ENCODE results near the gene FBRSL1.
A peak's percentile ranks its signal among the peaks of the same experiment; 100 is the strongest.
"Not testable (repeated sequence)": the region's sequence is repeated elsewhere in the genome, so short reads cannot be mapped to it uniquely, and the experiment has no call there.

The FBRSL1 gene

DNA sequence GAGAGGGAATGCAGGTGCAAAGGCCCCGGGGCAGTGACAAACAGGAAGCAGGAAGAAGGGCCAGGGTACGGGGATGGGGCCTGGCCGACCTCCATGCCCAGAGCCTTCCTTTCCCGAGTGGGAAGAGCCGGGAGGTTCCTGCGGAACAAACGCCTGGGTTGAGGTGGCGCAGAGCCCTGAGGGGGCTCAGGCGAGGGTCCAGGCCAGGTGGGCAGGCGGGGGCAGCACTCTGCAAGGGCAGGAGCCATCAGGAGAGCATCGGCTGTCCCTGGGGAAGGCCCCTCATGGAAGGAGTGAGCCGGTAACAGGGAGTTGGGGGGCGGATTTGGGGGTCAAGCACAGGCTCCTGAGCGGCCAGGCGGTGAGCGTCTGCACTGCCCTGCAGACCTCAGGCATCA, 18.1 kb upstream of the FBRSL1 start:
- DNase-seq = no peak

DNA sequence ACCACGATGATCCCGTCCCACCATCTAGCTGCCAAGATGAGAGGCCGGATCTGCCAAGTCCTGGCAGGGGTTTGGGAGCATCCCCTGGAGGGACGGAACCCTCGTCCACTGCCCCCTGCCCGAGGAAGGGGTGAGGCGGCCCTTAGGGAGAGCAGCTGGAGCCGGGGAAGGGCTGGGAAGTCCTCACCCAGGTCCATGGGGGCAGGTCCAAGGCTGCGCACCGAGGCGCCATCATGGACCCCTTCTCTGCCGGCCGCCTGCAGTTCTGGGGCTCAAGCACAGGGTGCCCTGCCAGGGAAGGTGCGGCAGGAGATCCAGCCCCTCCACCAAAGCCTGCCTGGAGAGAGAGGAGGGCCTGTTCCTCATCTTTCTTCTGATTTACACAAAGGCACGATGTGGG, 17.6 kb upstream of the FBRSL1 start:
- no peak for DNase-seq

DNA sequence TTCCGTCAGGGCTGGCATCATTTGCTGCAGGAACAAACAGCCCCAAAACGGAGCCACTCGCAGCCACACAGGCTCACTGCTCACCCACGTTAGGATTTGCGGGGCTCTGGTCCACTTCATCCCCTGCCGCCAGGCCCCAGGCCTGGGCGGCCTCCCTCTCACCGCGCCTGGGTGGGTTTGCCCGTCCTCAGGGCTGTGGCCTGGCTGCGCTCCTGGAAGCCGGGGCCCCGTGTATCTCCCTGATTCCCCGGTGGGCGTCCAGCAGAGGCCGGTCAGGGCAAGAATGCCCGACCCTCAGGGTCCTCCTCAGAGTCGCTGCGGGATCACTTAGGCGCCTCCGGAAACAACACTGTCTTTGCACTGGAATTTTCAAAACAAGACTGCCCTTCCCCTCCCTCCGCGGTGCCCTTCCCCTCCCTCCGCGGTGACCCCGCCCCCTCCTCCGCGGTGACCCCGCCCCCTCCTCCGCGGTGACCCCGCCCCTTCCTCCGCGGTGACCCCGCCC, 15.7 kb upstream of the FBRSL1 start:
- DNase-seq = no peak

DNA sequence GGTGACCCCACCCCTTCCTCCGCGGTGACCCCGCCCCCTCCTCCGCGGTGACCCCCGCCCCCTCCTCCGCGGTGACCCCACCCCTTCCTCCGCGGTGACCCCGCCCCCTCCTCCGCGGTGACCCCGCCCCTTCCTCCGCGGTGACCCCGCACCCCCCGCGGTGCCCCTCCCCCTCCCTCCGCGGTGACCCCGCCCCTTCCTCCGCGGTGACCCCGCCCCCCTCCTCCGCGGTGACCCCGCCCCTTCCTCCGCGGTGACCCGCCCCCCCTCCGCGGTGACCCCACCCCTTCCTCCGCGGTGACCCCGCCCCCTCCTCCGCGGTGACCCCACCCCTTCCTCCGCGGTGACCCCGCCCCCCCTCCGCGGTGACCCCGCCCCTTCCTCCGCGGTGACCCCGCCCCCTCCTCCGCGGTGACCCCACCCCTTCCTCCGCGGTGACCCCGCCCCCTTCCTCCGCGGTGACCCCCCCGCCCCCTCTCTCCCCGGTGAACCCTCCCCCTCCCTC, 15.1 kb upstream of the FBRSL1 start:
- DNase-seq = not testable (repeated sequence)

DNA sequence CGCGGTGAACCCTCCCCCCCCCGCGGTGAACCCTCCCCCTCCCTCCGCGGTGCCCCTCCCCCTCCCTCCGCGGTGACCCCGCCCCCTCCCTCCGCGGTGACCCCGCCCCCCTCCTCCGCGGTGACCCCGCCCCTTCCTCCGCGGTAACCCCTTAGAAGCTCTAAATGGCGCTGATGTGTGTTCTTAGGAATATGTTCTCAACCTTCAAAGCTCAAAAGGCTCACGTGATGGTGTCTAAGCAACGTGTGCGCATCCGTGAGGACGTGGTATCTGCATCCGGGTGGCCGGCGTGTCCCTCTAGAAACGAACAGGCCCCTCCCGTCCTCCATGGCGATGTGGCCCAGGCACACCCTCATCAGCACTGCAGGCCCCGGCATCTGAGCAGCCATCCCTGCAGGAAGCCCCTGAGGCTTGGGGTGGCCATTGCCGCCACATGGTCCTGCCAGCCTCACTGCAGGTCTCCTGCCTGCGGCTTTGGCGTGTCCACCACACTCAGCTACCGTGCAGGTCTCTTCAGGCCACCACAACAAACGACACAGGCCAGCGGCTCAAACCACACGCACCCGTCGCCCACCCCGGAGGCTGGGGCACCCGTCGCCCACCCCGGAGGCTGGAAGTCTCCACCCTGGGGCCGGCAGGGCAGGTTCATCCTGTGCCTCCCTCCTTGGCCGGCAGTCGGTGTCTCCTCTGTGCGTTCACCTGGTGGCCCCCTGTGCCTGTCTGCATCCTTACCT, 14.5 kb upstream of the FBRSL1 start:
- DNase-seq = peak; percentile 41

DNA sequence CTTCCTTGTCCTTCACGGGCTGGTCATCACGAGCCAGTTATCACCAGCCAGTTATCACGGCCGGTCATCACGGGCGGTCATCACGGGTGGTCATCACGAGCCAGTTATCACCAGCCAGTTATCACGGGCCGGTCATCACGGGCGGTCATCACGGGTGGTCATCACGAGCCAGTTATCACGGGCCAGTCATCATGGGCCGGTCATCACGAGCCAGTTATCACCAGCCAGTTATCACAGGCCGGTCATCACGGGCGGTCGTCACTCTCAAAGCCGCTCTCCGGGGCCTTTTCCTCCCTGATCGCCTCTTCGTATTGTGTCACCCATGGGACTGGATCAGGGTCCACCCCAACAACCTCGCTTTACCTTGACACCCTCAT, 13.9 kb upstream of the FBRSL1 start:
- no peak for DNase-seq

DNA sequence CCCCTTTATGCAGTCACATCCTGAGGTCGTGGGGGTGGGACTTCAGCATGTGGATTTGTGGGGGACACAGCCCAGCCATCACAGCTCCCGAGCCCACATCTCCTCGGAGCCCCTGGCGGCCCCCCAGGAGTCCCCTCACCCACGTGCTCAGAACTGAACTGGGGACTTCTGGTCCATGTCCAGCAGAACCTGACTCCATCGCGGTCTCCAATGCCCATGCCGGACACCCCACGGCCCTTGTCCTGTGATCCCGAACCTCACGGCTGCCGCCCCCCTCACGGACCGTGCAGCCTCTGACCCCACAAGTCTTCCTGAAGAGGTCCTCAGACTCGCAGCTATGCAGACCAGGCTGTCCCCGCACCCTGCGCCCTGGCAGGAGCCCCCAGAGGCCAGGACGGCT, 13.5 kb upstream of the FBRSL1 start:
- DNase-seq = no peak

DNA sequence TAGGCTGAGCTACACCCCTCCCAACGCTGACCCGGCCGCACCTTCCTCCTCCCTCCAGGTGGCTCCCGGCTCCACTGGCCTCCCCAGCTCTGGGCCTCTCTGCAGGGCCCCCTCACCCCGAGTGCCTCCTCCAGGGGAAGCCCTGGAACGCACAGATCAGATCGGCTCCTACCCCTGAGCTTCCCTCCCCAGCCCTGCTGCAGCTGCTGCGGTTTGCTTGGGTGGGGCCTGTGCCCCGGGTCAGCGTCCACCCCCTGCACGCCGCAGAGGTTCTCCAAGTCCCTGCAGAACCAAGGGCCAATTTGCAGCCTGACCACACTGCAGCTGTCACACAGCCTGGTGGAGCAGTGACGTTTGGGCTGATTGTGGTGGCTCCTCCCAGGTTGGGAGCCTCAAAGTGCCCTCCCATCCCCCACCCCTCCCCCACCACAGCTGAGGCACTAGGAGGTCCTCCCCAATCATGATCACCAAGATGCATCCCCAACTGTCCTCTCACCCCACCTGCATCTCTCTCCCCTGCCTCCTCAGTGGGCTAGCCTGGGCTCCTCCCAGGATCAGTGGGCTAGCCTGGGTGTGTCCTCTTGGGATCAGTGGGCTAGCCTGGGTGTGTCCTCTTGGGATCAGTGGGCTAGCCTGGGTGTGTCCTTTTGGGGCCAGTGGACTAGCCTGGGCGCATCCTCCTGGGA, 12.8 kb upstream of the FBRSL1 start:
- DNase-seq = peak; percentile 87

DNA sequence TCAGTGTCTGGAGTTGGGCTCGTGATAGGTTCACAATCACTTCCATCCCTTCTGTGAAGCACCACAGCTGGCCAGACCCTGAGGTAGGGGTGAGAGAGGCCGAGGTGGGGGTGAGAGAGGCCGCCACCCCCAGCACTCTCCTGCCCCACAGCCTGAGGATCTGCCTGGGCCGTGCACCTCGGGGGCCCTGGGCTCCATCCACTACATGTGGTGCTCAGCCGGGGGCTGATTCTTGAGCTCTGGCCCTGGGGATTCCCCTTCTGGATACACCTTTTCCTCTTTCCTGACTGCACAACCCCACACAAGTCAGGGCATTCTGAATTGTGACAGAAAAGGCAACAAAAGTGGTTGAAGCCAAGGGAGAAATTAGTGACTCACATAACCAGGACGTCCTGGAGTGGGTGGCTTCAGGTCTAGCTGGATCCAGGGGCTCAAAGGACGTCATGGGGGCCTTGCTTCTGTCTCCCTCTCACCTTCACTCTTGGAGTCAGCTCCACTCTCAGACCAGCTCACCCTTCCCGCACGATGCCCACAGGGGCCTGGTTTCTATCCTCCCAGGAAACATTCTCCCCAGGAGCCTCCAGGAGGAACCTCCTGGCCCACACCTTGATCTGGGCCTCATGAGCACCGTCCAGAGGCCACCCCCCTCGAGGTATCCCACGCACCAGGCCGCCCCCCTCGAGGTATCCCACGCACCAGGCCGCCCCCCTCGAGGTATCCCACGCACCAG, 12.1 kb upstream of the FBRSL1 start:
- no peak for DNase-seq

DNA sequence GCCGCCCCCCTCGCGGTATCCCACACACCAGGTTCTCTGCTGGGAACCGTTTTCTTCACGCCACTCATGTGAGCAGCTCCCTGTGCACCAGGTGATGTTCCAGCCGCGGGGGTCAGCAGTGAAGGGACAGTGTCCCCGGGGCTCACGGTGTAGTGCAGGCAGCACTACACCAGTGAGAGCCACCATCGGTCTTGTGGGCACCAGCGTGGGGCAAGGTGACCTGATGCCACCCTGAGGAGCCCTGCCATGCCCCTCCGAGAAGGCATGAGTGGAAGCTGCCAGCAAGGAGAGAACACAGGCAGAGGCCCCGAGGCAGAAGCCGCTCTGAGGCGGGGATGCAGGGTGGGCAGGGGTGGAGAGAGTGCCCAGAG, 11.5 kb upstream of the FBRSL1 start:
- DNase-seq = no peak

DNA sequence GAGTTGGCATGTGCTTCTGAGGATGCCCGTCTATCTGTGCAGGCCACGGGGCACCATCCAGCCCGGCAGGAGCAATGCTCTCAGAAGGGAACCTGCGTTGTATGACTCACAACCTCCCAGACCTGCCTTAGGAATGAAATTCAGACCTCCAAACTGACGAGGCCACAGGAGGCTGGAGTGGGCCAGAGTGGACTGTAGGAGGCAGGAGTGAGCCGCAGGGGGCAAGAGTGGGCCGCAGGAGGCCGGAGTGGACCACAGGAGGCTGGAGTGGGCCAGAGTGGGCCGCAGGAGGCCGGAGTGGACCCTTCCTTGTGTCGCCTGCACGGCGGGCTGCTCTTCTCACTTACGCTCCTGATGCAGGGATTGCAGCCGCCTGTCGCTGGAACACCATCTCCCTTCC, 11.1 kb upstream of the FBRSL1 start:
- DNase-seq = no peak

DNA sequence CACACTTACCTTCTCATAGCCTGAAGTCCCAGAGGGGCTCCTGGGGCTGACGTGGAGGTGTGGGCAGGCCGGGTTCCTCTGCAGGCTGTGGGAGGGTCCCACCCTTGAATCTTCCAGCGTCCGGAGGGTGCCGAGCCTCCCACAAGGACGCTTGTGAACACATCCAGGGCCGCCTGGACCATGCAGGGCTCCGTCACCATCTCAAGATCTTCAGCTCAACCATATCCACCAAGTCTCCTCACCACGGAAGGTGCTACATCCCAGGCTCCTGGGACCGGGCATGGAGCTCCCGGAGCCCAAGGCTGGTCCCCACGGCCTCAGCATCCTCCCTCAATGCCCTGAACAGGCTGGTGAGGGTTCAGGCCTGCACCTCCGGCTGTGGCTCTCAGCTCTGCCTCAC, 10.7 kb upstream of the FBRSL1 start:
- DNase-seq = no peak

DNA sequence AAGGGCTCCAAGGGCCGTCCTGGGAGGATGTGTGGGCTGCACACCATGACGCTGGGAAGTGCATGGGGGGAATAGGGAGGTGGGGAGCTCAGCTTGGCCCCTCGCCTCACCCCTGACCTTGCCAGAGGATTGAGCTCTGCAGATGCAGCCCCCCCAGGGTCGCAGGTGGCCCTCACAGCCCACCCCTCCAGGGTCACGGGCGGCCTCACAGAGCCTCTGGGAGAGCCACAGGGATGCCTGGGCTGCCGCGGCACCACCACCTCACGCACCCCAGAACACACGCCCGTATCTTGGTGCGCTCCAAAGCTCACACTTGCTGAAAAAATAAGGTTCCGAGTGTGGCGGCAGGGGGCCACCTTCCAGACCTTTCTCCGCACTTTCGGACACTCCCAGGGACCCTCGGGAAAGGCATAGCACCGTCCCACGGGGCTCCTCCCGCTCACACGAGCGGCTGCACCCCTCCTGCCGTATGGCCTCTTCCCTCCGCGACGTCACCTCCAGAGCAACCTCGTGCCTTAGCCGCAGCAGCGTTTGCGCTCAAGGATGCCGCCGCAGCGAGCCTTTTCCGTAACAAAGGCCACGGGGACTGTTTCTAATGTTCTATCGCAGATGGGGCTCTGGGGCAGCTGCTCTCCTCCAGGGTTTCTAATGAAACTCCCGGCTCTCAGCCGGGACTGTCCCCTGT, 9.9 kb upstream of the FBRSL1 start:
- no peak for DNase-seq

DNA sequence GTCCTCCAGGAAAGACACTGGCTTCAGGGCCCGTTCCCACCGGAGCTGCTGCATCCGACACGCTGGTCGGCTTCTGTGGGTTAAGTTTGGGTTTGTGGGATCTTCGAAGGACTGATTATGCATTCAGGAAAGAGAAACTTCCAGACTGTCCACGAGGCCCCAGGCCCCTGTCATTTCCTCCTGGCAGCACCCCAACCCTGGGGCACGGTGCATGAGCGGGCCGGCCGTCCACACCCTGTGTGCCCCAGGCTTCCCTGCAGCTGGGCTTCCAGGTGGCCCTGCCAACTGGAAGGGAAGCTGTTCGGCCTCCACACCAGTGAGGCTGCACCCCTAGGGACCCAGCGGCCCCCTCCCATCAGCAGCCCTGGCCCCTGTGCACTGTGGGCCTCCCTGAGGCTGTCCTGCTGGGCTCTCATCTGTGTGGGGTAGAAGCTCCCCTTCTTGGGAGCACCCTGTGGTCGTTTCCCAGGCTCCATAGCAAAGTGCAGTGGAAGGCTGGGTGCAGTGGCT, 9.3 kb upstream of the FBRSL1 start:
- no peak for DNase-seq

DNA sequence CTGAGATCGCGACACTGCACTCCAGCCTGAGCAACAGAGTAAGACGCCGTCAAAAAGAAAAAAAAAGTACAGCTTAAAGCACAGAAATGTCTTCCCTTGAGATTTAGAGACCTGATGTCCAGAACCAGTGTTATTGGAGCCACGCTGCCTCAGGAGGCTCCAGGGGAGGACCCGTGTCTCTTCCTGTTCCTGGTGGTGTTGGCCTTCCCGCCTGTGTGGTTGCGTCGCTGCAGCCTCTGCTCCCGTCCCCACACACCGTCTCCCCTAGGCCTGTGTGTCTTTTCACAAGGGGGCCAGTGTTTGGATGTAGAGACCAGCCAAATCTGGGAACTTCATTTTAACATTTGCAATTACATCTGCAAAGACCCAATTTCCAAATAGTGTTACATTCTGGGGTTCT, 8.6 kb upstream of the FBRSL1 start:
- DNase-seq = peak; percentile 76

DNA sequence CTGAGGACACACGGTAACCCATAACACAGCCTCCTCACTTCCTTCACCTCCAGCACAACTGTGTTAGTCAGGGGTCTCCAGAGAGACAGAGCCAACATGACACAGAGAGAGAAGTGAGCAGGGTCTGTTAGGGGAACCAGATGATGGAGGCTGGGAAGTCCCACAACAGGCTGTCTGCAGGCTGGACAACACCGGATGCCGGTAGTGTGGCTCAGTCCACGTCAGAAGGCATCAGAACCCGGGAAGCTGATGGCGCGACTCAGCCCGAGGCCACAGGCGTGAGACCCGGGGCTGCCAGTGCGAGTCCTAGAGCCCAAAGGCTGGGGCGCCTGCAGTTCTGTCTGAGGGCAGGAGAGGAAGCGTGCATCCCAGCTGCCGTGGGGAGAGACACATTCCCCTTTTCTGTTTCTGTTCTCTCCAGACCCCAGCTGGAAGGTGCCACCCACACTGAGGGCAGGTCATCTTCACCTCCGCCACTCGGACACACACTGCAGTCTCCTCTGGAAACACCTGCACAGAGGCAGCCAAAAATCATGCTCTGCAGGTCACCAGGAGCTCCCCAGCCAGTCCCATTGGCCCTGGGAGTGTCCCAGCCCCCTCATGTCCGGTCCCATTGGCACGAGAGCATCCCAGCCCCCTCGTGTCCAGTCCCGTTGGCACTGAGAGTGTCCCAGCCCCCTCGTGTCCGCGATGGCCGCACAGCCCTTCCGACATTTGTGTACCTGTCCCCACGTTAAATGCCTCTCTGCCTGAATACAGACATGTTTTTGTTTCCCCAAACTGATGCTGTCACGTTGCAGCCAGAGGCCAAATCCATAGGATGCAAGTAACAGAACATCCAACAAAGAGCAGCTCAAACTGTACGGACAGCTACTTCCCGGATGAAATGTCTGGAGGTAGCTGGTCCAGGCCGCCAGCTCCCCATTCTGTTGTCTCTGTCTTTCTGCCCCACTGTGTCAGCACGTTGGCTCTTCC, 7.9 kb upstream of the FBRSL1 start:
- peak; percentile 69 for DNase-seq

DNA sequence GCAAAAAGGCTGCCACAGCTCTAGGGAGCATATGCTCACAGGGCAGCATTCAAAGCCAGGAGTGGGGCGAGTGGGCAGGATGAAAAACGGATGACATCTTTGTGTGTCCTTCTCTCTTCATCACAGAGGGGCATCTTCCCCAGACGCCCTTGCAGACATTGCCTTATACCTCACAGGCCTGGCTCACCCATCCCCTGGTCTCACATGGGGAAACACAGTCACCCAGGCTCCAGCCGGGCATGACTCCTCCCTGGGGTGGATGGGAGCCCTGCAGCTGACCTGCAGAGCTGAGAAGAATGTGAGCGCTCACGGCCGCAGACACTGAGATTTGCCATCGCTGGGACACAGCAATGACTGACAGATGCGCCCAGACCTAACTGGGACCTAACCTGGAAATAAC, 7.2 kb upstream of the FBRSL1 start:
- no peak for DNase-seq

DNA sequence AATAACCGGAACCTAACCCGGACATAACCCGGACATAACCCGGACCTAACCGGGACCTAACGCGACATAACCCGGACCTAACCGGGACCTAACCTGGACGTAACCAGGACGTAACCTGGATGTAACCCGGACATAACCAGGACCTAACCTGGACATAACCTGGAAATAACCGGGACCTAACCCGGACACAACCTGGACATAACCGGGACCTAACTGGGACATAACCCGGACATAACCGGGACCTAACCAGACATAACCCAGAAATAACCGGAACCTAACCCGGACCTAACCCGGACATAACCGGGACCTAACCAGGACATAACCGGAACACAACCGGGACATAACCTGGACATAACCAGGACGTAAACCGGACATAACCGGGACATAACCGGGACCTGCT, 6.7 kb upstream of the FBRSL1 start:
- DNase-seq = no peak

DNA sequence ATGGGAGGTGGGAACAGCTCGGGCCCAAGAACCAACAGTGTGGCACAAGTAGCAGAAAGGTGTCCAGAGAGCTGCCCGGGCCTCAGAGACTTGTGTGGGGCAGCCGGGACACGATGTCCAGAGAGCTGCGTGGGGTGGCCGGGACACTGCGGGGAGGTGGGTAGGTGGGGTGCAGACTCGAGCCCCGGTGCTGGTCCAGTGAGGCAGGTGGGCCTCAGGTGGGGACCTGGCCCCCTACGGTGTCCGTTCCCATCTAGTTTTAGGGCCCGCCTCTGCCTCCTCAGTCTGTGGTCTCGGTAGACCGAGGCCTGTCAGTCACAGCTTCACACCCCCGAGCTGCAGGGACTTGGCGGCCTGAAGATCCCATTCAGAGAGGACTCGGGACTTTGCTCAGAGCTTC, 6.3 kb upstream of the FBRSL1 start:
- no peak for DNase-seq

DNA sequence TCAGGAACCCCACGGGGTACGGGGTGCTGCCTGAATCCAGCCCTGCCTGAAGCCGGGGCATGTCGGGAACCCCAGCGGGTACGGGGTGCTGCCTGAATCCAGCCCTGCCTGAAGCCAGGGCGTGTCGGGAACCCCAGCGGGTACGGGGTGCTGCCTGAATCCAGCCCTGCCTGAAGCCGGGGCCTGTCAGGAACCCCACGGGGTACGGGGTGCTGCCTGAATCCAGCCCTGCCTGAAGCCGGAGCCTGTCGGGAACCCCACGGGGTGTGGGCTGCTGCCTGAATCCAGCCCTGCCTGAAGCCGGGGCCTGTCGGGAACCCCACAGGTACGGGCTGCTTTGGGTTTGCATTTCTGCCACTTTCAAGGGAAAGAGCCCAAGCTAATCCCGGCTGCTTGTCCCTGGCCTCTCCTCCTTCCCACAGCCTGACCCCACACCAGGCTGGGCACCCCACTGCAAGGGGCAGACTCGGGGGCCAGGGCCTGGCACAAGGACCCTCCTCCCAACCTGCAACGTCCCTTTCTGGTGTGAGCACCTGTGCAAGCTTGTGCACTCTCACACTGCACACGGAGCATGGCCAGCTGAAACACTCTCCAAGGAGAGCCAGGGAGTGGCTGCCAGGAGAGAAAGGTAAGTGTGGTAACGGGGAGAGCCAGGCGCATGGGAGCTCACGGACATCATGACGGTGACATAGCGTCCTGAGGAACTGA, 5.6 kb upstream of the FBRSL1 start:
- DNase-seq = no peak

DNA sequence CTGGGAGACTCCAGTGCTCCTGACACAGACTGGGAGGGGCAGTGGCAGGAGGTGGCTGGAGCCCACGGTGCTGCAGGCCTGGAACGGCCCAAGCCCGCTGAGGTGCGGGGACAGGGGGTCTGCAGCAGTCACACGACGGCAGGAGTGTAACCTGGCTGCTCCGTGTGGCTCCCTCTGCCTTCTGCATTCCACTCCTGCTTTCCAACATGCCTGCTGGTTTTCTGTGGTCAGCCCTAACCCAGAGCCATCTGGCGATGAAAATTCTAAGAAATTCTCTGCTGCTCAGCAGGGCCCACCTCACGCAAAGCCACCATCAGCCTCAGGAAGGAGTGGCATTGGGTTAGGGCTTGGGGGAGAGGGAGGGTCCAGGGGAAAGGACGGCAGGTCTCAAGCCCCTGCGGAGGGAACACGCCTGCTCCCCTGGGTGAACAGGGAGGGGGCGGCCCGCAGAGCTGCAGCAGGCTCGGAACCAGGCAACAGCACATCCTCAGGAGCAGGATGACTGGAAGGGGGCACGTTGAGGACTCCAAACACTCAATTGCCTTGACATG, 5.0 kb upstream of the FBRSL1 start:
- DNase-seq = peak; percentile 29

Measured in MV-4-11 (cell line).